A549 (cell line): Measurements from ENCODE around the gene DPAGT1. TPM values are rescaled to one million over a fixed set of nuclear protein-coding genes. Genes with fewer than 3 reads are reported as not detected.

ENCODE experiments used
- ATAC-seq, 2 experiments: fragments of 200-7000 bp in 1 of 2; fragments of >200 bp in 1 of 2; cut with Nextera tagmentation in 1 of 2; cut with Tn5 transposase in 1 of 2; 3 replicates each; pipeline versions ENCODE4 v1.8.0 to v1.9.1; 2018 to 2020; ENCODE audit warnings: mild to moderate bottlenecking in 1 of 2, moderate library complexity in 1 of 2
- CTCF ChIA-PET: fragments of 300-600 bp; sonication (Branson Sonifier 250); formaldehyde crosslinking; extraction: SDS; loops from one replicate; lab custom pipeline; 2021; ENCODE audit warnings: antibody characterized with exemption, inconsistent platforms; lab: Yijun Ruan, JAX
- POLR2A ChIA-PET: fragments of 350-600 bp; formaldehyde crosslinking; extraction: SDS; loops from one replicate; lab custom pipeline; 2021; ENCODE audit warnings: antibody characterized with exemption, inconsistent platforms; lab: Yijun Ruan, JAX
- DNase-seq, 2 experiments: peaks; one replicate each; pipeline versions ENCODE4 v3.0.0 to v3.0.0-alpha.2; 2011 to 2016; ENCODE audit warnings: low read depth in 1 of 2, low spot score in 1 of 2
- FAIRE-seq: peaks from 2 replicates; lab custom pipeline; 2011; peaks lifted over from hg19 to GRCh38; lab: Jason Lieb, UNC
- H3K27ac ChIP-seq, 2 experiments: fragments of >200 bp; sonication (Bioruptor Twin); formaldehyde crosslinking; 3 replicates each; pipeline ENCODE4 v1.5.1; 2016 to 2017
- H3K4me1 ChIP-seq: fragments of >200 bp; sonication (Bioruptor Twin); formaldehyde crosslinking; 3 replicates; pipeline ENCODE4 v1.6.1; 2016
- H3K4me2 ChIP-seq: fragments of >200 bp; sonication (Bioruptor Twin); formaldehyde crosslinking; 3 replicates; pipeline ENCODE4 v1.6.1; 2016
- H3K4me3 ChIP-seq: fragments of >200 bp; sonication (Bioruptor Twin); formaldehyde crosslinking; 3 replicates; pipeline ENCODE4 v1.5.1; 2016
- H3K9me3 ChIP-seq: fragments of >200 bp; sonication (Bioruptor Twin); formaldehyde crosslinking; 3 replicates; pipeline ENCODE4 v1.6.1; 2016
- CHD2 ChIP-seq: fragments of 150-350 bp; IDR thresholded peaks from 2 replicates; pipeline ENCODE4 v1.6.1; 2014; ENCODE audit warnings: low read length; ENCODE audit not compliant: partially characterized antibody
- HOXB5 ChIP-seq: fragments of 250-450 bp; sonication (Bioruptor Pico); IDR thresholded peaks from 2 replicates; pipeline ENCODE4 v1.5.0; 2020; ENCODE audit warnings: mild to moderate bottlenecking, moderate library complexity
- KDM5A ChIP-seq: fragments of 200-600 bp; sonication (generic); IDR thresholded peaks from 2 replicates; pipeline ENCODE4 v1.6.1; 2016; ENCODE audit warnings: antibody characterized with exemption, mild to moderate bottlenecking
- NFE2L2 ChIP-seq: fragments of 150-350 bp; conservative IDR thresholded peaks from 2 replicates; pipeline ENCODE4 v1.6.1; 2014; ENCODE audit warnings: low read length
- WGBS: methylation state at CpG from one replicate; pipeline ENCODE4 v1.1.6; 2017; ENCODE audit errors: missing lambda C conversion rate; 5-methylcytosine and 5-hydroxymethylcytosine counted together
- polyA plus RNA-seq, 4 experiments: library from polyadenylated mRNA; depleted of rRNA in 3 of 4; stranded (reverse); fragments of >200 nt; fragmentation: RNase III in 1 of 4; extraction: RNeasy Plus Mini Kit Qiagen cat#74134 plus additional on column Dnase treatment in 1 of 4; gene quantifications; 2 replicates in 3 of 4; 3 replicates in 1 of 4; pipeline ENCODE4 v1.2.3, GENCODE V29; 2011 to 2017

DPAGT1 gene
- polyA plus RNA-seq, 2 of the 4 experiments (the other 2 are of a cell fraction), result 43.7 to 81.4 TPM

GRCh38 chr11:119048644-119049043 lies 53.0 kb downstream of the DPAGT1 start:
- ChIA-PET CTCF (interaction anchor here (0.7 to 3.2 kb wide), 2 partner anchors 17 to 426 kb away, joined by 3 to 11 read pairs; partner anchors contain the start of gene SLC37A4), POLR2A (no interaction called here)
- DNase-seq (no peak), FAIRE-seq (no peak), ATAC-seq (no peak)
- Histone ChIP-seq H3K27ac (no peak overlapping the region), H3K9me3 (no peaks in the 10 kb centered on the region), H3K4me3 (no peak overlapping the region), H3K4me1 (no peaks in the 10 kb centered on the region), H3K4me2 (no peak overlapping the region)
- 98% methylated on average over 9 of the region's 9 CpGs for WGBS
- no peak for TF ChIP-seq KDM5A
- no peak for TF ChIP-seq CHD2
- no peak for TF ChIP-seq NFE2L2

- H3K9me3 ChIP-seq, result no peaks in the 10 kb centered on the region
- 86% methylated on average over 6 of the region's 6 CpGs for whole genome bisulfite sequencing
- DNase-seq (no peak), FAIRE-seq (no peak), ATAC-seq (no peak)
- H3K4me3 ChIP-seq, result no peak overlapping the region
- H3K4me1 ChIP-seq, result no peaks in the 10 kb centered on the region
- H3K4me2 ChIP-seq, result no peak overlapping the region
- POLR2A ChIA-PET, result interaction anchor here (1.4 kb wide), 1 partner anchor 9 kb away, joined by 5 read pairs; the partner anchor contains the start of gene HYOU1
- CTCF ChIA-PET, result interaction anchor here (1.0 to 3.2 kb wide), 4 partner anchors 9 to 55 kb away, joined by 3 to 11 read pairs (median 6); partner anchors contain the start of genes HYOU1 and SLC37A4
- no peak for TF ChIP-seq HOXB5
- TF ChIP-seq, all 56 proteins: peak for 0
- H3K27ac ChIP-seq, result no peak overlapping the region
These were observed 54.4 kb downstream of the DPAGT1 start for GRCh38 chr11:119047205-119047604.

Other genes starting within 250 kb of the DPAGT1 start
- gene CXCR5, start 218.0 kb downstream of the DPAGT1 start, polyA plus RNA-seq (2011; rRNA removed), result not detected in 2 replicates
- gene CXCR5, start 218.0 kb downstream of the DPAGT1 start, polyA plus RNA-seq (2017; fragmentation: RNase III; extraction: RNeasy Plus Mini Kit Qiagen cat#74134 plus additional on column Dnase treatment), result 0.04 to 0.05 TPM (median 0.04 TPM) in 3 replicates
- 7.0 and 8.8 TPM in 2 replicates for gene BCL9L, start 175.9 kb downstream of the DPAGT1 start, polyA plus RNA-seq (2011; rRNA removed)
- 51.8 to 53.2 TPM (median 52.0 TPM) in 3 replicates for gene BCL9L, start 175.9 kb downstream of the DPAGT1 start, polyA plus RNA-seq (2017; fragmentation: RNase III; extraction: RNeasy Plus Mini Kit Qiagen cat#74134 plus additional on column Dnase treatment)
- 0.20 and 0.37 TPM in 2 replicates for gene UPK2, start 145.6 kb downstream of the DPAGT1 start, polyA plus RNA-seq (2011; rRNA removed)
- 0.41 to 0.92 TPM (median 0.50 TPM) in 3 replicates for gene UPK2, start 145.6 kb downstream of the DPAGT1 start, polyA plus RNA-seq (2017; fragmentation: RNase III; extraction: RNeasy Plus Mini Kit Qiagen cat#74134 plus additional on column Dnase treatment)
- gene FOXR1, start 130.1 kb downstream of the DPAGT1 start, polyA plus RNA-seq (2011; rRNA removed), result not detected in 2 replicates
- gene FOXR1, start 130.1 kb downstream of the DPAGT1 start, polyA plus RNA-seq (2017; fragmentation: RNase III; extraction: RNeasy Plus Mini Kit Qiagen cat#74134 plus additional on column Dnase treatment), result not detected in 3 replicates
- 14.8 and 20.2 TPM in 2 replicates for gene CENATAC, start 103.7 kb downstream of the DPAGT1 start, polyA plus RNA-seq (2011; rRNA removed)
- gene CENATAC, start 103.7 kb downstream of the DPAGT1 start, polyA plus RNA-seq (2017; fragmentation: RNase III; extraction: RNeasy Plus Mini Kit Qiagen cat#74134 plus additional on column Dnase treatment), result 11.1 to 14.8 TPM (median 12.4 TPM) in 3 replicates
- gene RPS25, start 83.5 kb downstream of the DPAGT1 start, polyA plus RNA-seq (2011; rRNA removed), result 644 and 844 TPM in 2 replicates
- gene RPS25, start 83.5 kb downstream of the DPAGT1 start, polyA plus RNA-seq (2017; fragmentation: RNase III; extraction: RNeasy Plus Mini Kit Qiagen cat#74134 plus additional on column Dnase treatment), result 1,476 to 1,567 TPM (median 1,517 TPM) in 3 replicates
- gene TRAPPC4, start 83.1 kb downstream of the DPAGT1 start, polyA plus RNA-seq (2011; rRNA removed), result 77.7 and 90.0 TPM in 2 replicates
- gene TRAPPC4, start 83.1 kb downstream of the DPAGT1 start, polyA plus RNA-seq (2017; fragmentation: RNase III; extraction: RNeasy Plus Mini Kit Qiagen cat#74134 plus additional on column Dnase treatment), result 61.7 to 72.8 TPM (median 71.6 TPM) in 3 replicates
- gene SLC37A4, start 71.0 kb downstream of the DPAGT1 start, polyA plus RNA-seq (2011; rRNA removed), result 21.2 and 22.8 TPM in 2 replicates
- 12.7 to 15.5 TPM (median 14.0 TPM) in 3 replicates for gene SLC37A4, start 71.0 kb downstream of the DPAGT1 start, polyA plus RNA-seq (2017; fragmentation: RNase III; extraction: RNeasy Plus Mini Kit Qiagen cat#74134 plus additional on column Dnase treatment)
- gene HYOU1, start 44.6 kb downstream of the DPAGT1 start, polyA plus RNA-seq (2011; rRNA removed), result 83.1 and 116 TPM in 2 replicates
- gene HYOU1, start 44.6 kb downstream of the DPAGT1 start, polyA plus RNA-seq (2017; fragmentation: RNase III; extraction: RNeasy Plus Mini Kit Qiagen cat#74134 plus additional on column Dnase treatment), result 38.0 to 44.8 TPM (median 42.1 TPM) in 3 replicates
- 4.6 and 11.3 TPM in 2 replicates for gene VPS11, start 34.0 kb downstream of the DPAGT1 start, polyA plus RNA-seq (2011; rRNA removed)
- 10.8 to 12.1 TPM (median 12.0 TPM) in 3 replicates for gene VPS11, start 34.0 kb downstream of the DPAGT1 start, polyA plus RNA-seq (2017; fragmentation: RNase III; extraction: RNeasy Plus Mini Kit Qiagen cat#74134 plus additional on column Dnase treatment)
- gene HMBS, start 17.0 kb downstream of the DPAGT1 start, polyA plus RNA-seq (2011; rRNA removed), result 62.2 and 77.6 TPM in 2 replicates
- gene HMBS, start 17.0 kb downstream of the DPAGT1 start, polyA plus RNA-seq (2017; fragmentation: RNase III; extraction: RNeasy Plus Mini Kit Qiagen cat#74134 plus additional on column Dnase treatment), result 48.8 to 51.7 TPM (median 49.1 TPM) in 3 replicates
- 2.4 and 3.5 TPM in 2 replicates for gene C2CD2L, start 5.5 kb upstream of the DPAGT1 start, polyA plus RNA-seq (2011; rRNA removed)
- gene C2CD2L, start 5.5 kb upstream of the DPAGT1 start, polyA plus RNA-seq (2017; fragmentation: RNase III; extraction: RNeasy Plus Mini Kit Qiagen cat#74134 plus additional on column Dnase treatment), result 4.1 to 4.8 TPM (median 4.2 TPM) in 3 replicates
- 13.0 and 16.3 TPM in 2 replicates for gene HINFP, start 19.7 kb upstream of the DPAGT1 start, polyA plus RNA-seq (2011; rRNA removed)
- gene HINFP, start 19.7 kb upstream of the DPAGT1 start, polyA plus RNA-seq (2017; fragmentation: RNase III; extraction: RNeasy Plus Mini Kit Qiagen cat#74134 plus additional on column Dnase treatment), result 10.0 to 11.7 TPM (median 10.3 TPM) in 3 replicates
- 0.10 and 0.25 TPM in 2 replicates for gene ABCG4, start 47.2 kb upstream of the DPAGT1 start, polyA plus RNA-seq (2011; rRNA removed)
- 0.33 to 0.44 TPM (median 0.35 TPM) in 3 replicates for gene ABCG4, start 47.2 kb upstream of the DPAGT1 start, polyA plus RNA-seq (2017; fragmentation: RNase III; extraction: RNeasy Plus Mini Kit Qiagen cat#74134 plus additional on column Dnase treatment)
- gene NLRX1, start 66.9 kb upstream of the DPAGT1 start, polyA plus RNA-seq (2011; rRNA removed), result 8.4 and 10.4 TPM in 2 replicates
- gene NLRX1, start 66.9 kb upstream of the DPAGT1 start, polyA plus RNA-seq (2017; fragmentation: RNase III; extraction: RNeasy Plus Mini Kit Qiagen cat#74134 plus additional on column Dnase treatment), result 7.4 to 9.2 TPM (median 8.5 TPM) in 3 replicates
- 0.80 and 1.5 TPM in 2 replicates for gene NHERF4, start 83.6 kb upstream of the DPAGT1 start, polyA plus RNA-seq (2011; rRNA removed)
- gene NHERF4, start 83.6 kb upstream of the DPAGT1 start, polyA plus RNA-seq (2017; fragmentation: RNase III; extraction: RNeasy Plus Mini Kit Qiagen cat#74134 plus additional on column Dnase treatment), result 0.42 to 0.78 TPM (median 0.62 TPM) in 3 replicates
- gene CBL, start 104.5 kb upstream of the DPAGT1 start, polyA plus RNA-seq (2011; rRNA removed), result 14.1 and 14.9 TPM in 2 replicates
- 5.9 to 6.3 TPM (median 6.0 TPM) in 3 replicates for gene CBL, start 104.5 kb upstream of the DPAGT1 start, polyA plus RNA-seq (2017; fragmentation: RNase III; extraction: RNeasy Plus Mini Kit Qiagen cat#74134 plus additional on column Dnase treatment)
- 5.4 and 5.5 TPM in 2 replicates for gene MCAM, start 215.3 kb upstream of the DPAGT1 start, polyA plus RNA-seq (2011; rRNA removed)
- 14.9 to 18.1 TPM (median 15.9 TPM) in 3 replicates for gene MCAM, start 215.3 kb upstream of the DPAGT1 start, polyA plus RNA-seq (2017; fragmentation: RNase III; extraction: RNeasy Plus Mini Kit Qiagen cat#74134 plus additional on column Dnase treatment)
- 23.5 and 28.4 TPM in 2 replicates for gene RNF26, start 232.7 kb upstream of the DPAGT1 start, polyA plus RNA-seq (2011; rRNA removed)
- 23.3 to 26.5 TPM (median 25.4 TPM) in 3 replicates for gene RNF26, start 232.7 kb upstream of the DPAGT1 start, polyA plus RNA-seq (2017; fragmentation: RNase III; extraction: RNeasy Plus Mini Kit Qiagen cat#74134 plus additional on column Dnase treatment)
- gene C1QTNF5, start 239.0 kb upstream of the DPAGT1 start, polyA plus RNA-seq (2011; rRNA removed), result not detected in 2 replicates
- not detected in 3 replicates for gene C1QTNF5, start 239.0 kb upstream of the DPAGT1 start, polyA plus RNA-seq (2017; fragmentation: RNase III; extraction: RNeasy Plus Mini Kit Qiagen cat#74134 plus additional on column Dnase treatment)
- not detected in 2 replicates for gene MFRP, start 244.9 kb upstream of the DPAGT1 start, polyA plus RNA-seq (2011; rRNA removed)
- not detected in 3 replicates for gene MFRP, start 244.9 kb upstream of the DPAGT1 start, polyA plus RNA-seq (2017; fragmentation: RNase III; extraction: RNeasy Plus Mini Kit Qiagen cat#74134 plus additional on column Dnase treatment)